ENCODE measurements around the gene LGR6. TPM values are rescaled to one million over a fixed set of nuclear protein-coding genes. Genes with fewer than 3 reads are reported as not detected.
"Not testable (repeated sequence)": the region's sequence is repeated elsewhere in the genome, so short reads cannot be mapped to it uniquely, and the experiment has no call there.

The LGR6 gene
- total RNA-seq, 2 experiments from 2014 or later: 0.06 to 0.22 TPM

DNA sequence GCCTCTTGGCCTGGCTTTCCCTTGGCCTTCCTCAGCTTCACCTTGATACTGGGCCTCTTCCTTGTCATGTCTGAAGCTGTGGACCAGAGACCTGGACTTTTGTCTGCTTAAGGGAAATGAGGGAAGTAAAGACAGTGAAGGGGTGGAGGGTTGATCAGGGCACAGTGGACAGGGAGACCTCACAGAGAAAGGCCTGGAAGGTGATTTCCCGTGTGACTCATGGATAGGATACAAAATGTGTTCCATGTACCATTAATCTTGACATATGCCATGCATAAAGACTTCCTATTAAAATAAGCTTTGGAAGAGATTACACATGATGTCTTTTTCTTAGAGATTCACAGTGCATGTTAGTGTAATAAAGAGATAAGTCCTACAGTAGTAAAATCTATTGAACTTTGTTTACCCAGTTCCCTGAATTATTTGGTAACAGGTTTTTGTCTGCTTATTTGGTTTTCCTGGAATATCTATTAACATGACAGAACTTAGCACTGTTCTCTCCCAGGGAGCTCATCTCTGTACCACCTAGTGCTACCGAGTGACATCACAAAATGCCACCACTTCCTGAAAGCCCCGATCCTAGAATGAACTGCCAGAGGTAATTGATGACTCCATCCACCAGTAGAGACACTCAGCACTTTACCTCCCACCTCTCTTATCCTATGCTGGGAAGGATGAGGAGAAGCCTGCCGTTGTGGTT is 125.9 kb downstream of the LGR6 start:
- H3K27me3 Mint-ChIP-seq: peaks cover 5% of the 10 kb centered on the region
- H3K36me3 Mint-ChIP-seq: no peaks in the 10 kb centered on the region
- H3K9me3 Mint-ChIP-seq: no peaks in the 10 kb centered on the region
- H3K4me1 Mint-ChIP-seq: peaks cover 3% of the 10 kb centered on the region
- no peak overlapping the region for H3K27ac Mint-ChIP-seq
- H3K4me3 Mint-ChIP-seq: no peak overlapping the region
- DNase-seq: no peak

DNA sequence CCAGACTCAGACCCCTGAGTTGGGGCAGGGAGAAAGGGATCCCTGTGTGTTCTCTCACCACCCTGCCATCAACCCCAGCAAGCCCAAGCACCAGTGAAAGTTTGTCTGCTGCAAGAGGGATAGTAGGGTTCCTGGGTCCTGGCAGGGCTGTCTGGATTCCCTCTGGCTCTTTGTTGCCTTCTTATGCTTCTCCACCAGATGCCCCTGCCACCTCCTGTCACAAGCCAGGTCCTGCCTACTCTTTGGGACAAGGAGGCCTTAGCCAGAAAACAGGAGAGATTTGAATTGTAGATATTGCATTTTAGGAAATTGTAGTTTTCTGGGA is 126.4 kb downstream of the LGR6 start:
- H3K27ac Mint-ChIP-seq: no peak overlapping the region
- H3K4me1 Mint-ChIP-seq: peaks cover 3% of the 10 kb centered on the region
- no peak overlapping the region for H3K4me3 Mint-ChIP-seq
- H3K27me3 Mint-ChIP-seq: peaks cover 5% of the 10 kb centered on the region
- DNase-seq: no peak
- no peaks in the 10 kb centered on the region for H3K36me3 Mint-ChIP-seq
- H3K9me3 Mint-ChIP-seq: no peaks in the 10 kb centered on the region

- Mint-ChIP-seq H3K27ac (no peak overlapping the region), H3K4me1 (peaks cover 3% of the 10 kb centered on the region), H3K27me3 (no peaks in the 10 kb centered on the region), H3K36me3 (peaks cover 2% of the 10 kb centered on the region), H3K9me3 (no peaks in the 10 kb centered on the region), H3K4me3 (no peak overlapping the region)
- no peak for DNase-seq
Measured at GRCh38 chr1:202323731-202324130, 130.1 kb downstream of the LGR6 start.

- Mint-ChIP-seq H3K9me3 (no peaks in the 10 kb centered on the region), H3K4me3 (no peak overlapping the region), H3K27ac (no peak overlapping the region), H3K4me1 (peaks cover 2% of the 10 kb centered on the region), H3K27me3 (no peaks in the 10 kb centered on the region), H3K36me3 (peaks cover 4% of the 10 kb centered on the region)
- DNase-seq: no peak
Measured at GRCh38 chr1:202324646-202325045, 131.0 kb downstream of the LGR6 start.

GRCh38 chr1:202329891-202330290 is 136.3 kb downstream of the LGR6 start:
- no peaks in the 10 kb centered on the region for H3K4me1 Mint-ChIP-seq
- DNase-seq: no peak
- no peak overlapping the region for H3K4me3 Mint-ChIP-seq
- H3K27me3 Mint-ChIP-seq: no peaks in the 10 kb centered on the region
- peaks cover 27% of the 10 kb centered on the region for H3K36me3 Mint-ChIP-seq
- H3K9me3 Mint-ChIP-seq: no peaks in the 10 kb centered on the region
- H3K27ac Mint-ChIP-seq: no peak overlapping the region

GRCh38 chr1:202333861-202334260 is 140.3 kb downstream of the LGR6 start:
- no peak overlapping the region for H3K4me3 Mint-ChIP-seq
- no peaks in the 10 kb centered on the region for H3K27me3 Mint-ChIP-seq
- peaks cover 34% of the 10 kb centered on the region for H3K36me3 Mint-ChIP-seq
- no peak for DNase-seq
- no peaks in the 10 kb centered on the region for H3K4me1 Mint-ChIP-seq
- no peak overlapping the region for H3K27ac Mint-ChIP-seq
- H3K9me3 Mint-ChIP-seq: no peaks in the 10 kb centered on the region

DNA sequence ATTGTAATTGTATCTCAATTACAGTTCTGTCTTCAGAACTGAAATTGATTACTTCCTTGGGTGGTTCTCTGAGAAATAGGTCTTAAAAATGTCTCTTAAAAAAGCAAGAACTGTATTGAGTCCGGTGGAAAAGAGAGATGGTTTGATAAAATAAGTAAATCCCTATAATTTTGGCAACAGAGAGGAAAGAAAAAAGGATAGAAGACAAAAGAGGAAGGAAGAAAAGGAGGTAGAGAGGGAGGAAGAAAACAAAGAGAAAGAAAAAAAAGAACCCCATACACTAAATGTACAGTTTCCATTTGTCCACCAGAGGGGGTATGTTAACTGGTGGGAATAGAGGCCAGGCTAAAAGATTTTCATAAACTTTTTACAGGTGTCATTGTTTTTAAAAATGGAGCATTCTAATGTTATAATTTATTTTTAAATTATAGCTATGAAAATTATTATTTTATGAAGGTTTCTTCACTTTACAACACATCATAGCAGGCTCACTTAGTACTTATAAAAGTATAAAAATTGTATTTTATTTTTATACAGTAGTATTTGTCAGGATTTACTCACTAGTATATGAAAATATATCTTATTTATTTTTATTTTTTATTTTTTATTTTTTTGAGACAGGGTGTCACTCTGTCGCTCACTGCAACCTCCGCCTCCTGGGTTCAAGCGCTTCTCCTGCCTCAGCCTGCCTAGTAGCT is 150.2 kb downstream of the LGR6 start:
- Mint-ChIP-seq H3K27me3 (no peaks in the 10 kb centered on the region), H3K4me1 (peaks cover 25% of the 10 kb centered on the region), H3K9me3 (no peaks in the 10 kb centered on the region), H3K4me3 (peak overlapping the region; percentile 77), H3K36me3 (peaks cover 12% of the 10 kb centered on the region), H3K27ac (peak overlapping the region; percentile 50)
- no peak for DNase-seq

DNA sequence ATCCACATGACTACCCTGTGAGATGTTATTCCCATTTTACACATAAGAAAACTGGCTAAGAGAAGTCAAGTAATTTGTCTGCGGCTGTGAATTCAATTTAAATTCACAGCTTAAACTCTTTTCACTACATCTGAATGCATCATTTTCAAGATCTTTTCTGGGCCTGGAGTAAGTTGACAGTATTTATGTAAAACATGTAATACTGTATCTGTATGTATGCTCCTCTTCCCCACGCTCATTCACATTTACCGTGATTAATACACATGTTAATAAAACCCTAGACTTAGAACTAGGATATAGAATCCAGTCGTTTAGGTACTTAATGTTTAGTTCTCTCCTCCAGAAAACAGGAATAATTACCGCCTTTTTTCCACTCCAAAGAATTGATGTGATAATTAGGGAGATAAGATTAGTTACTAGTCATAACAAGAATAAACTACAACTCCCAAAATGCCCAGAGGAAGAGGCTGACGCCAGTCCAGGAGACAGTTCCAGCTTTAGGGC is 154.5 kb downstream of the LGR6 start:
- Mint-ChIP-seq H3K4me1 (peaks cover 33% of the 10 kb centered on the region), H3K9me3 (no peaks in the 10 kb centered on the region), H3K27ac (peak overlapping the region; percentile 79), H3K4me3 (peak overlapping the region; percentile 89), H3K27me3 (no peaks in the 10 kb centered on the region), H3K36me3 (no peaks in the 10 kb centered on the region)
- no peak for DNase-seq

GRCh38 chr1:202348509-202349205 is 155.1 kb downstream of the LGR6 start, which contains the start of gene PPP1R12B:
TSS of gene PPP1R12B (plus strand) at chr1:202348699. CDS start at chr1:202348852, 153 bp downstream.
- Mint-ChIP-seq H3K9me3 (no peaks in the 10 kb centered on the region), H3K27ac (peak within 1 kb of the TSS; percentile 79), H3K4me1 (peaks cover 32% of the 10 kb centered on the region), H3K4me3 (peak within 1 kb of the TSS; percentile 89), H3K27me3 (no peaks in the 10 kb centered on the region), H3K36me3 (no peaks in the 10 kb centered on the region)
- DNase-seq: peak; percentile 96

DNA sequence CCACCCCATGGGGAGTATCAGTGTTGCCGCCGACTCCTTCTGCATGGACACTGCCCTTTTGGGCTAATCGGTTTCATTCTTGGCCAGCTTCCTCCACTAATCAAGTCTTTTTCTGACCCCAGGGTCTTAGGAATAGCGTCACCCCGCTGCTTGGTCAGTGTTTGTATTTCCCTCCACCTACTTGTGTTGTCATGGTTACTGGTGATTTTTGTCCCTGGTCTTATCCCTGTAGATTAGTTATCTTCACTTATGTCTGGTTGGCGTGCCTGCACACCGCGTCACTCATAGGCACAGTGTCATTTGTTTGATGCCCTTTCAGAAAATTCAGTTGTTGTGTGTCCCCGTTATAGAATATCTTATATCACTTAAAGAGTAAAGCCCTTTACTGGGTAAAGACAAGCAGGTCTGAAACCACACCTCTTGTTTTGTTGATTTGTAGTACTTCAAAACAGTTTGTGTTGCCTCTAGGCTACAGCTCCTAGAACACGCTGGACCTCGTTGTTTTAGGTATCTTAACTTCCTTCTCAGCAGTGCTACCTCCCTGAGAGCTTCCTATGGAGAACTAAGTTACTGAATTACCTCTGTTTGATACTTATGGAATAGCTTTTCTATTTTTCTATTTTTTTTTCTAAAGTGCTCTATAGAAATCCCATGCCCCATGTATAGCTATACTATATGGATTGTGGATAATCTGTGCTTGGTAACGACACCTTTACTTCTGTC is 155.8 kb downstream of the LGR6 start:
- no peak for DNase-seq
- peak overlapping the region; percentile 36 for H3K27ac Mint-ChIP-seq
- no peaks in the 10 kb centered on the region for H3K36me3 Mint-ChIP-seq
- no peaks in the 10 kb centered on the region for H3K27me3 Mint-ChIP-seq
- no peaks in the 10 kb centered on the region for H3K9me3 Mint-ChIP-seq
- peak overlapping the region; percentile 89 for H3K4me3 Mint-ChIP-seq
- H3K4me1 Mint-ChIP-seq: peaks cover 31% of the 10 kb centered on the region

GRCh38 chr1:202351725-202352124 is 158.1 kb downstream of the LGR6 start:
- no peak overlapping the region for H3K4me3 Mint-ChIP-seq
- H3K27me3 Mint-ChIP-seq: no peaks in the 10 kb centered on the region
- no peak overlapping the region for H3K27ac Mint-ChIP-seq
- no peaks in the 10 kb centered on the region for H3K36me3 Mint-ChIP-seq
- no peak for DNase-seq
- peaks cover 31% of the 10 kb centered on the region for H3K4me1 Mint-ChIP-seq
- H3K9me3 Mint-ChIP-seq: no peaks in the 10 kb centered on the region

DNA sequence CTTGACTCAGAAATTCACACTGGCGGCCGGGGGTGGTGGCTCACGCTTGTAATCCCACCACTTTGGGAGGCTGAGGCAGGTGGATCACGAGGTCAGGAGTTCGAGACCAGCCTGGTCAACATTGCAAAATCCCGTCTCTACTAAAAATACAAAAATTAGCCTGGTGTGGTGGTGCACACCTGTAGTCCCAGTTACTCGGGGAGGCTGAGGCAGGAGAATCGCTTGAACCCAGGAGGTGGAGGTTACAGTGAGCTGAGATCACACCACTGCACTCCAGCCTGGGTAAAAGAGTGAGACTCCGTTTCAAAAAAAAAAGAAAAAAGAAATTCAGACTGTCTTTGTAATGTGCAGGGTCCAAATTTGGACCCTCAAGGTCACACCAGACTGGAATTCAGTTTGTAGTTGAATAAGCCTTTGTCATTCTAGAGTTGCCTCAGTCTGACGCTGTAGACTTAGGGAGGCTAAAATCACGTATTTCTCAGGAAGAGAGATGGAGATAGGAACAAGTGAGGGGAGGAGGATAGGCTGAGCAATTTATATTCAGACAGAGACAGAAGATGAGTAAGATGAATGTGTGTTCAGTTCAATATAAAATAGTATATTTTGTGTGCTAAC is 159.1 kb downstream of the LGR6 start:
- not testable (repeated sequence) for H3K4me3 Mint-ChIP-seq, H3K27me3 Mint-ChIP-seq, H3K27ac Mint-ChIP-seq, H3K36me3 Mint-ChIP-seq, DNase-seq, H3K9me3 Mint-ChIP-seq
- H3K4me1 Mint-ChIP-seq: peaks cover 28% of the 10 kb centered on the region

- Mint-ChIP-seq H3K27me3 (no peaks in the 10 kb centered on the region), H3K4me3 (no peak overlapping the region), H3K36me3 (no peaks in the 10 kb centered on the region), H3K9me3 (no peaks in the 10 kb centered on the region), H3K27ac (no peak overlapping the region), H3K4me1 (peaks cover 18% of the 10 kb centered on the region)
- DNase-seq: no peak
Measured at GRCh38 chr1:202355944-202356553, 162.4 kb downstream of the LGR6 start.

- H3K4me1 Mint-ChIP-seq: peaks cover 7% of the 10 kb centered on the region
- no peak overlapping the region for H3K27ac Mint-ChIP-seq
- DNase-seq: no peak
- H3K9me3 Mint-ChIP-seq: no peaks in the 10 kb centered on the region
- no peaks in the 10 kb centered on the region for H3K36me3 Mint-ChIP-seq
- H3K27me3 Mint-ChIP-seq: no peaks in the 10 kb centered on the region
- H3K4me3 Mint-ChIP-seq: no peak overlapping the region
Measured at GRCh38 chr1:202357506-202357905, 163.9 kb downstream of the LGR6 start.

All from activated naive CD8-positive, alpha-beta T cell treated with anti-CD3 and anti-CD28 coated beads for 36 hours (primary cell).